GM21737 (cell line): Measurements from ENCODE around the gene MSH3.
"Not testable (repeated sequence)": the region's sequence is repeated elsewhere in the genome, so short reads cannot be mapped to it uniquely, and the experiment has no call there.

Experiments
- ATAC-seq: cut with Tn5 transposase; IDR thresholded peaks from one replicate; pipeline ENCODE4 v1.9.1; 2021; ENCODE audit warnings: mild to moderate bottlenecking, moderate library complexity; ENCODE audit not compliant: unreplicated experiment

Gene MSH3

GRCh38 chr5:80752427-80752826, 98.0 kb downstream of the MSH3 start:
- no peak for ATAC-seq

GRCh38 chr5:80753712-80754111, 99.3 kb downstream of the MSH3 start:
- no peak for ATAC-seq

- ATAC-seq = no peak
Observed at GRCh38 chr5:80754900-80755299, 100.4 kb downstream of the MSH3 start.

DNA sequence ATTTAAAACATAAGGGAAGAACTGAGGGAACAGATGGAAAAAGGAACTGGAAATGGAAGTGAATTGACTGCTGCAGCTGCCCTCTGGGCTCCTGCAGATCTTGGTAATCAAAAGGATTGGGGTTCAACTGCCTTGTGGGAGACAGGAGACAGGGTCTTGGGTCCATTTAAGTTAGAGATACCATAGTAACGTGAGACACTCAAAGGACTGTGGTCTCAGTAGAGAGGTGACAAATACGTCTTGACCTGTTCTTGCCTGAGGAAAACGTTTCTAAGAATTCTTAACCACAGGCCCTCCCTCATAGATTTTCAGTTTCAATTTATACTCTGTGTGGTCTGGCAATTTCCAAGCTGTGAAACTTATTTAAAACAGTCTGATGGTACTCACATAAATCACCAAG, 101.2 kb downstream of the MSH3 start:
- ATAC-seq = peak; percentile 94

GRCh38 chr5:80756292-80756691, 101.8 kb downstream of the MSH3 start:
- no peak for ATAC-seq

DNA sequence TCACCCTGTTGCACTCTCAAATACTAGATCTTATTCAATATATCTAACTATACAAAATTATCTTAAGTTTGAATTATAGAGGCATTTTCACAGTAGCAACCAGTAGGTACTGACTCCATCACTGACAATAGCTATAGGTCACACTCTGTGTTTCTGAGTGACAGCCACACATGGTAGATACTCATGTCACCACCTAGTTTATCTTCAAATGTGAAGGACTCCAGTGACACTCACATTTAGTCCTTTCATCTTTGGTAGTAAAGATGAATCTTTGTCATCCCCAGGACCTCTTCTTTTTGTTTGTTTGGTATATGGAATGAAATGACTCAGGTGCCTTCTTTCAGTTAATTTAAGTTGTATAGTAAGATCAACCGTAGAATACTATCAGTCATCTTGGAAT, 102.8 kb downstream of the MSH3 start:
- no peak for ATAC-seq

DNA sequence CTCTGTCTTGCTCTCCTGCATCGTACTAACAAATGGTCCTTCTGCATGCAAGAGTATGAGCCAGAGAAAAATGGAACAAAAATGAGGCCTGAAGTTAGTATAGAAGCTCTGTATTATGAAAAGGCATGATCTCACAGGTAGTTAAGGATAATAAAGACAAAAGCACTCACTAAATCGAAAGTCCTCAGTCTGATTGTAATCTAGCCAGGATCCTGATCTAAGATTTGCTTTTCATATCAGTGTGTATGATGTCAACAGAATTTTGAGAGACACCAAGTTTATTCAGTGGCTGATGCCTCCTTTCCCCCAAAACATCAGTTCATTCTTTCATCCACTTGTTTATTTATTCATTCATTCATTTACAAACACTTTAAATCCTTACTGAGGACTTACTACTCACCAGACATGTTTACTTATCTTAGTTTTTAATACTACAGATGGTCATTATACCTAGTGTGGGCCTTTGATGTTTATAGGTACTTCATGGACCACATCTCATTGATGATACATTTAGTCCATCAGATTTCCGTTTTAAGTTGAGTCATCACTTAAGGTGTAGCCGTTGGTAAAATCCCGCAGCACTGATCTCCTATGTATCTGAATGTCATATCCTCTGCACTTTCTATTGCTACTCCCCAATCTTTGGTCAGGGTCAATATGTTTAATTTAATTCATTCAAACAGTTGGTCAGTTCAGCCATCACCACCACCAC, 105.6 kb downstream of the MSH3 start:
- no peak for ATAC-seq

- ATAC-seq = no peak
Observed at GRCh38 chr5:80760680-80761079, 106.2 kb downstream of the MSH3 start.

GRCh38 chr5:80761176-80761575, 106.7 kb downstream of the MSH3 start:
- no peak for ATAC-seq

GRCh38 chr5:80761966-80762365, 107.5 kb downstream of the MSH3 start:
- no peak for ATAC-seq

- no peak for ATAC-seq
Observed at GRCh38 chr5:80762573-80762972, 108.1 kb downstream of the MSH3 start.

GRCh38 chr5:80763211-80763610, 108.8 kb downstream of the MSH3 start:
- ATAC-seq = no peak

DNA sequence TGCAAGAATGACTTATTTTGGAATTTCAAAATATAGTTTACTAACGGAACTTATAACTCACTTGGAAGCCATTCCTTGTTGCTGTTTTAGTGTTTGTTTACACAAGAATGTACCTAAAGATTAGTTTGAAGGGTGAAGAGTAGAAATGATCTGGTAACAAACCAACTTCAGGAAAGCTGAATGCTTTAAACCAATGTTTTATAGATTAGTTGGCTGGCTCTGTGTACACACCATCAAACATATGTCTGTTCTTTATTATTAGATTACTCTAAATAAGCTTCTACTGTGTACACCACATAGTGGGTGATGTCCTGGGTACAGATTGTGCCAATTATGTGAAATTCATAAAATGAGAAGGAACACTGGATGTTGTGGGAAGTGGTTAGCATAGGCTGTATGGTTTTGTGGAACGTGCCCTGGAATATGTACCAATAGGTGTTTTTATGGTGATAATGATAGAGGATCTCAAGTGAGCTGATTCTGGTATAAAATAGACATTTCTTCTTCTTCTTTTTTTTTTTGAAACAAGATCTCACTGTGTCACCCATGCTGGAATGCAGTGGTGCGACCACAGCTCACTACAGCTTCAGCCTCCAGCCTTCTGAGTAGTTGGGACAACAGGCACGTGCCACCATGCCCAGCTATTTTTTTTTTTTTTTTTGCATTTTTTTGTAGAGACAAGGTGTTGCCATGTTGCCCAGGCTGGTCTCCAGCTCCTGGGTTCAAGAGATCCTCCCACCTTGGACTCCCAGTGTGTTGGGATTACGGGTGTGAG, 109.6 kb downstream of the MSH3 start:
- ATAC-seq = no peak

DNA sequence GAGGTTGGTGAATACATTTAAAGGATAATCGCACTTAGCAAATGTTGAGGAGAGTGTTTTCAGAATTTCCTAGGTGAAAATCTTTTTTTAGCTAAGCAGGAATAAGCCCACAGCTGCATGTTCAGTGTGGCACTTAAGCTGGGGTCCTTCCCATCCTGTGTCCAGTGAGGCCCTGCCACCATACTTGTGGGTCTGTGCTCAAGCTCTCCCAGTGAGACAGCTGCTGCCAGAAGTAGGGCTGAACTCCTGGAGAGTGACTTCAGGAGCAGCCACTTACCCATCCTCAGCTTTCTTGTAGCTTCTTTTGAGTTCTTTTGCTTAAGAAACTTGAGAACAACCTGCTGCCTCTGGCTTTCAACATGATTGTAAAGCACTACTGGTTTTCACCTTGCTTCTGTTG, 110.3 kb downstream of the MSH3 start:
- ATAC-seq = no peak

DNA sequence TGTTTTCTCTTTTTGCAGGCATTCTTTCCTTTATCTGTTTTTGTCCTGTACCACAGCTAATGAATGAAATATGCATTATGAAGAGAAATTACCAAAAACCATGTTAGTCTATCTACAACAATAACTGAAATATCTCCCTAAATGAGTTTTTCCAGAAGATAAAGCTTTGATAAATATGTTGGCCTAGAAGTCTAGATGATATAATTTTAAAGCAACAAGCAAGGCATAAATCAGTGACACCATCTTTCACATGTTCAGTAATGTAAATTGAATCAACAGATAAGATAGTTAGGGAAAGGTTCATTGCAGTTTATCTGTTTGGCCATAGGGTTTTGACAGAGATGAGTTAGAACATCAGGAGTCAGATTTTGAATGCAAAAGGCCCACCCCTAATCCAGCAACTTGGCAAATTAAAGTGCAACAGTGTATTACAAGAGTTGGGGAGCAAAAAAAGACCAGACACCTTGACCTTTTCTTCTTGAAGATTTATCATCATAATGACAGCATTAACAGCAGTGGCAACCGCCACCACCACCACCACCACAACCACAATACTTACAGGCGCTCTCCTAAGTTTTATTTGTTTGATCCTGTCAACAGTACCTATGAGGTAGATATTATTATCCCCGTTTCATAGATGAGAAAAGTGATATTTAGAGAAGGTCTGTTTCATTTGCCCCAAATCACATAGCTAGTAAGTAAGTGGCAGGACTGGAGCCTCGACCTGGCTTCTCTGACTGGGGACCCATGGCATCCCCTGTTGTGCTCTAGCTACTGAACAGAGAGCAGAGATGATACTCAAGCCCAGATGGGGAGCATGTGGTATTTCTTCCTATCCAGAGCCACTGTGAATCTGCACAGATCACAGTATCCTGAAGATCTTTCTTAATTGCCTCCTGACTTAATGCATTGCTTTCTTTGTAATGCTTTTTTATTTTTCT, 123.2 kb downstream of the MSH3 start:
- no peak for ATAC-seq

DNA sequence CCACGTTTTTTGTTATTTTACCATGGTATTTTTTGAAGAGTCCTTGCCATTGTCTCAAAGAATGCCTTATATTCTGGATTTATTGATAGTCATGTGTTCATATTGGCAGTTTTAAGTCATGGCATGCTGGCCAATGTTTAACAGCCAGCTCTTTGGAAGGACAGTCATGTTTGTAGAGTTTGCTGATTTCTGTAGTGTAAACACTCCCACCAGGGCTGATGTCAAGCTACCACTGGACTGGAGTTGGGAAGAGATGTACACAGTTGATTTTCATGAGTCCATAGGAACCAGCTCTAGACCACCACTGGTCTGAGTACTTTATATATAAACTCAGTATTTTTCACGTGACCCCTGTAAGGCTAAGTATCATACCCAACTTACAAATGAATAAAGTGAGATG, 125.6 kb downstream of the MSH3 start:
- no peak for ATAC-seq

- ATAC-seq = no peak
Observed at GRCh38 chr5:80780761-80781285, 126.4 kb downstream of the MSH3 start.

- no peak for ATAC-seq
Observed at GRCh38 chr5:80781356-80781755, 126.9 kb downstream of the MSH3 start.

- no peak for ATAC-seq
Observed at GRCh38 chr5:80782626-80783025, 128.2 kb downstream of the MSH3 start.

- not testable (repeated sequence) for ATAC-seq
Observed at GRCh38 chr5:80783751-80784150, 129.3 kb downstream of the MSH3 start.

GRCh38 chr5:80784451-80784850, 130.0 kb downstream of the MSH3 start:
- ATAC-seq = no peak
